Gastroesophageal sphincter (tissue), 3 donors: ENCODE measurements around the gene C9orf40.

Source experiments
- EP300 ChIP-seq: sonication (generic); formaldehyde crosslinking; IDR thresholded peaks from one replicate; pipeline ENCODE4 v1.6.1; 2017; ENCODE audit warnings: antibody characterized with exemption, mild to moderate bottlenecking
- POLR2AphosphoS5 ChIP-seq: sonication (generic); formaldehyde crosslinking; IDR thresholded peaks from one replicate; pipeline ENCODE4 v1.6.1; 2017; ENCODE audit warnings: antibody characterized with exemption
- TF ChIP-seq, protein P1 (sequence below), 4 experiments: fragments of 200-600 bp in 2 of 4; fragments of 450-650 bp in 2 of 4; sonication (generic) in 1 of 4; IDR thresholded peaks; one replicate each; pipeline ENCODE4 v1.5.1; 2017 to 2019; ENCODE audit warnings: antibody characterized with exemption in 4 of 4, mild to moderate bottlenecking in 2 of 4, moderate library complexity in 2 of 4

DNA sequence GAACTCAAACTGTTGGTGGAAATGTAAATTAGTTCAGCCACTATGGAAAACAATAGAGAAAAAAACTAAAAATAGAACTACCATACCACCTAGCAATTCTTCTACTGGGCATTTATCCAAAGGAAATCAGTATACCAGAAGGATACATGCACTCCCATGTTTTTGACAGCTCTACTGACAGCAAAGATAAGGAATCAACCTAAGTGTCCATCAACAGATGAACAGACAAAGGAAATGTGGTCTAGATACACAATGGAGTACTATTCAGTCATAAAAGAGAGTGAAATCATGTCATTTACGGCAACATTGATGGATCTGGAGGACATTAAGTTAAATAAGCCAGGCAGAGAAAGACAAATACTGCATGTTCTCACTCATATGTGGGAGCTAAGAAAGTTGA is 21.8 kb upstream of the C9orf40 start:
- TF ChIP-seq, protein P1, sequence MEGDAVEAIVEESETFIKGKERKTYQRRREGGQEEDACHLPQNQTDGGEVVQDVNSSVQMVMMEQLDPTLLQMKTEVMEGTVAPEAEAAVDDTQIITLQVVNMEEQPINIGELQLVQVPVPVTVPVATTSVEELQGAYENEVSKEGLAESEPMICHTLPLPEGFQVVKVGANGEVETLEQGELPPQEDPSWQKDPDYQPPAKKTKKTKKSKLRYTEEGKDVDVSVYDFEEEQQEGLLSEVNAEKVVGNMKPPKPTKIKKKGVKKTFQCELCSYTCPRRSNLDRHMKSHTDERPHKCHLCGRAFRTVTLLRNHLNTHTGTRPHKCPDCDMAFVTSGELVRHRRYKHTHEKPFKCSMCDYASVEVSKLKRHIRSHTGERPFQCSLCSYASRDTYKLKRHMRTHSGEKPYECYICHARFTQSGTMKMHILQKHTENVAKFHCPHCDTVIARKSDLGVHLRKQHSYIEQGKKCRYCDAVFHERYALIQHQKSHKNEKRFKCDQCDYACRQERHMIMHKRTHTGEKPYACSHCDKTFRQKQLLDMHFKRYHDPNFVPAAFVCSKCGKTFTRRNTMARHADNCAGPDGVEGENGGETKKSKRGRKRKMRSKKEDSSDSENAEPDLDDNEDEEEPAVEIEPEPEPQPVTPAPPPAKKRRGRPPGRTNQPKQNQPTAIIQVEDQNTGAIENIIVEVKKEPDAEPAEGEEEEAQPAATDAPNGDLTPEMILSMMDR (IDR thresholded peaks at IDR 0.05), result no peak
- no peak for TF ChIP-seq POLR2AphosphoS5
- TF ChIP-seq EP300, result no peak
